SH-SY5Y (cell line): Measurements from ENCODE around the gene S100A6.

Experiments used
- GATA2 ChIP-seq: IDR thresholded peaks from 2 replicates; pipeline ENCODE4 v1.6.1; 2011; ENCODE audit warnings: mild to moderate bottlenecking, low read depth, low read length
- GATA3 ChIP-seq: IDR thresholded peaks from 2 replicates; pipeline ENCODE4 v1.6.1; 2011; ENCODE audit warnings: low read depth, mild to moderate bottlenecking, low read length, moderate library complexity

DNA sequence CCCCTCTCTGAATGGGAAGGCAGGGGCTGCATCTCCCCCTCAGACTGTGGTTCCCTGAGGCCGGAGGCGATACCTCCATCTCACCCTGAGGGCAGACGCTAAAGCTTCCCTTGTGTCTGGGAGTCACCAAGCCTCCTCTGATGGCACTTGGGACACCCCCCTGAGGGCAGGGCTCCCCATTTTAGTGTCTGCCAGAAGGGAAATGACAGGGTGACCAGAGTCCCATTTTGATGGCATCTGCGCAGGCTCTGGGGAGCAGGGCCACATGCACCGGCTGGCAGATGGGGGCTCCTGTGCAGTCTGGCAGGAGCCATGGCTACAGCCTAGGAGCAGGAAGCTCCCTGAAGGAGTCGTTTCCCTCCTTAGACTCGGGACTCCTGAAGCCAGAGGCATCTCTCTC lies 28.2 kb upstream of the S100A6 start:
- TF ChIP-seq GATA3 (no peak), GATA2 (no peak)
